Lower lobe of right lung (tissue), 2 donors: ENCODE data around the gene YBX3. TPM values are rescaled to one million over a fixed set of nuclear protein-coding genes. Genes with fewer than 3 reads are reported as not detected.

Experiments
- ATAC-seq, 2 donors: fragments of 200-7000 bp; cut with Tn5 transposase; one replicate each; pipeline ENCODE4 v1.9.1; 2020 to 2022; ENCODE audit warnings: mild to moderate bottlenecking in 2 of 2, moderate library complexity in 2 of 2
- DNase-seq: peaks from one replicate; pipeline ENCODE4 v3.0.0-alpha.2; 2020
- H3K27ac ChIP-seq: fragments of 200-600 bp; one replicate; pipeline ENCODE4 v1.8.0; 2022
- H3K27me3 ChIP-seq: fragments of 200-600 bp; one replicate; pipeline ENCODE4 v1.8.0; 2022; ENCODE audit warnings: low read depth
- H3K36me3 ChIP-seq: fragments of 200-600 bp; one replicate; pipeline ENCODE4 v1.8.0; 2022; ENCODE audit warnings: mild to moderate bottlenecking
- H3K4me1 ChIP-seq: fragments of 200-600 bp; one replicate; pipeline ENCODE4 v1.8.0; 2022
- H3K4me3 ChIP-seq: fragments of 200-600 bp; one replicate; pipeline ENCODE4 v1.8.0; 2022; ENCODE audit warnings: mild to moderate bottlenecking
- H3K9me3 ChIP-seq: fragments of 200-600 bp; one replicate; pipeline ENCODE4 v1.8.0; 2022
- intact Hi-C: fragments of 100-400 bp; cut with DNase I; formaldehyde crosslinking; loops from one replicate; pipeline ENCODE4 v1.11.0; 2022
- total RNA-seq: library from RNA; stranded (reverse); fragmentation: NEBNext Ultra II Directional; extraction: Animal tissue kit (Norgen Biotek cat#: 25700); gene quantifications from one replicate; pipeline ENCODE4 v1.2.1, GENCODE V29; 2021
- TF ChIP-seq, protein P1 (sequence below): fragments of 200-600 bp; IDR thresholded peaks from one replicate; pipeline ENCODE4 v1.8.0; 2022; ENCODE audit warnings: antibody characterized with exemption, mild to moderate bottlenecking
- donor health status: DM: no; HTN: yes; CAD: no; lungs with severe emphysema.

The YBX3 gene
- total RNA-seq, 1 donor from 2014 or later: 278 TPM

DNA sequence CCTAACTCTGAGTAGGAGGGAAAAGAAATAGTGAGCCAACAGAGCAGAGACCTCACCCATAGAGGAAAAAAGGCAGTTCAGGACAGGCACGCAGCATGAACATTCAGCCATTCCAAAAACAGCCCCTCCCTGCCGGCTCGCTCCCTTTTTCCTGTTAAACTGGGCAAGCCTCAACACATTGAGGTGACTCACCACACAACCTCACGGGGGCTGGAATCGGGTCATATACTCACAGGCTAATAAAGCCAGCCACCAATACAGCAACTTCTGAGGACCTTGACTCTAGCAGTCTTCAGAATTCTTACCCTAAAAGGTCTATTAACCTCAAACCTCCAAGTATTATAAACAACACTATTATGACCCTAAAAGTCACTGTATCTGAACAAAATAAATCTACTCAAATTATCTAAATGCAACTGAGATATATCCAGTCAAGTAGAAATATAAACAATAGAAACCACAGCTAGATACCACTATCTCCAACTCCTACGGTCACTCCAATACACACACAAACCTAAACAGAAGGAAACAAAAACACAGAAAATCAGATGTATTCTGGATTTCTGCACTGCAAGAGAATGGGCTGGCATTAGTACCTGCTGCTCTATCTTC, 6.3 kb downstream of the YBX3 start:
- ATAC-seq: peak; percentile 65 to 80
- H3K4me3 ChIP-seq: no peak overlapping the region
- TF ChIP-seq, protein P1, sequence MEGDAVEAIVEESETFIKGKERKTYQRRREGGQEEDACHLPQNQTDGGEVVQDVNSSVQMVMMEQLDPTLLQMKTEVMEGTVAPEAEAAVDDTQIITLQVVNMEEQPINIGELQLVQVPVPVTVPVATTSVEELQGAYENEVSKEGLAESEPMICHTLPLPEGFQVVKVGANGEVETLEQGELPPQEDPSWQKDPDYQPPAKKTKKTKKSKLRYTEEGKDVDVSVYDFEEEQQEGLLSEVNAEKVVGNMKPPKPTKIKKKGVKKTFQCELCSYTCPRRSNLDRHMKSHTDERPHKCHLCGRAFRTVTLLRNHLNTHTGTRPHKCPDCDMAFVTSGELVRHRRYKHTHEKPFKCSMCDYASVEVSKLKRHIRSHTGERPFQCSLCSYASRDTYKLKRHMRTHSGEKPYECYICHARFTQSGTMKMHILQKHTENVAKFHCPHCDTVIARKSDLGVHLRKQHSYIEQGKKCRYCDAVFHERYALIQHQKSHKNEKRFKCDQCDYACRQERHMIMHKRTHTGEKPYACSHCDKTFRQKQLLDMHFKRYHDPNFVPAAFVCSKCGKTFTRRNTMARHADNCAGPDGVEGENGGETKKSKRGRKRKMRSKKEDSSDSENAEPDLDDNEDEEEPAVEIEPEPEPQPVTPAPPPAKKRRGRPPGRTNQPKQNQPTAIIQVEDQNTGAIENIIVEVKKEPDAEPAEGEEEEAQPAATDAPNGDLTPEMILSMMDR: no peak
- no peaks in the 10 kb centered on the region for H3K27me3 ChIP-seq
- peaks cover 54% of the 10 kb centered on the region for H3K4me1 ChIP-seq
- H3K9me3 ChIP-seq: no peaks in the 10 kb centered on the region
- peak overlapping the region; percentile 33 for H3K27ac ChIP-seq
- DNase-seq: peak; percentile 60
- peaks cover 43% of the 10 kb centered on the region for H3K36me3 ChIP-seq
- intact Hi-C loops: no loop called here

DNA sequence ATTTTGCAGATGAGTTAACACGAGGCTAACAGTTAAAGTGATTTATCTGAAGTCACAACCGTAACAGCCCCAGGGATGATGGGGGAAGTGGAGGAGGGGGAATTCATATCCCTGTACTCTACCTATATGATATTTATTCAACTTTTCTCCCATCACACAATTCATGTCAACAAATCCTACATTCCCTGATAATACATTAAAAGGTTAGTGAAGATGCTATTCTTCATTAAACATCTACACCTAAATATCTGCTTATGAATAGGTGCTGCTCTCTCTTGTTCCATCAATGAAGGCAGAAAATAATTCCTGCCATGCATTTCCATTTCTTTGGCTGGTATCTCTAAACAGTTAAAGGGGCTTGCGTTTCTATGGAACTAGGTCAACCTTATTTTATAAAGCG, 6.8 kb downstream of the YBX3 start:
- intact Hi-C loops: no loop called here
- Histone ChIP-seq H3K36me3 (peaks cover 48% of the 10 kb centered on the region), H3K27ac (peak overlapping the region; percentile 33), H3K27me3 (no peaks in the 10 kb centered on the region), H3K4me3 (no peak overlapping the region), H3K4me1 (peaks cover 51% of the 10 kb centered on the region), H3K9me3 (no peaks in the 10 kb centered on the region)
- TF ChIP-seq, protein P1: no peak
- ATAC-seq (no peak), DNase-seq (no peak)

DNA sequence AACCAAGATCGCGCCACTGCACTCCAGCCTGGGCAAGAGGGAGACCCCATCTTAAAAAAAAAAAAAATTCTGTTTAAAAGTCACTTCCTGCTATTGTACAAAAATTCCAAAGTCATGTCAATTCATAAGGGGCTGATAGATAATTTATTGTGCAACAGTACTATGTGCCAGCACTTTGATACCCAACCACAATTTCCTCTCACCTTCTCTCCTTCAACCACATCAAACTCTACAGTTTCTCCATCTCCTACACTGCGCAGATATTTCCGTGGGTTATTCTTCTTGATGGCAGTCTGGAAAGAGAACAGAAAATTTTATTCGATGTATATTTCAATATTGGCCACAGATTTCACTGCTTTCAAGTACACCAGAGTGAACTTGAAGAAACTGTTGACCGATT, 7.6 kb downstream of the YBX3 start:
- Histone ChIP-seq H3K4me1 (peaks cover 43% of the 10 kb centered on the region), H3K4me3 (no peak overlapping the region), H3K36me3 (peaks cover 56% of the 10 kb centered on the region), H3K27me3 (no peaks in the 10 kb centered on the region), H3K27ac (no peak overlapping the region), H3K9me3 (no peaks in the 10 kb centered on the region)
- TF ChIP-seq, protein P1: no peak
- intact Hi-C loops: no loop called here
- DNase-seq: no peak
- no peak for ATAC-seq

DNA sequence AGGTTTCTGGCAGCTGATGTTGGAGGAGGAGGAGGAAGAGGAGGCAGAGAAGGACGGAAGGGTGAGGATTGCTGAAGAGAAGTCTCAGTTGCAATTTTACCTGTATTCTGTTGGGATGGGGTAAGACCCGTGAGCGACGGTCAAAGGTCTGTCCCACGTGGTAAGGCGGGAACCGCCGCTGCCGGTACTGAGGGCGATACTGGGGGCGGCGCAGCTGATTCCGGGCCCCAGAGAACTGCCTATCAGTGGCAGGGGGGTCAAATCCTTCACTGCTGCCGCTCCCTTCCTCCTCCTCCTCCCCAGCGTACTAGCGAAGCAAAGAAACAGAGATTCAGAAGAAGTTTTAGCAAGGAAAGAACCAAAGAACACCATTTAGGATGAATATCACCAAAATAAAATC, 13.3 kb downstream of the YBX3 start:
- no peak overlapping the region for H3K27ac ChIP-seq

DNA sequence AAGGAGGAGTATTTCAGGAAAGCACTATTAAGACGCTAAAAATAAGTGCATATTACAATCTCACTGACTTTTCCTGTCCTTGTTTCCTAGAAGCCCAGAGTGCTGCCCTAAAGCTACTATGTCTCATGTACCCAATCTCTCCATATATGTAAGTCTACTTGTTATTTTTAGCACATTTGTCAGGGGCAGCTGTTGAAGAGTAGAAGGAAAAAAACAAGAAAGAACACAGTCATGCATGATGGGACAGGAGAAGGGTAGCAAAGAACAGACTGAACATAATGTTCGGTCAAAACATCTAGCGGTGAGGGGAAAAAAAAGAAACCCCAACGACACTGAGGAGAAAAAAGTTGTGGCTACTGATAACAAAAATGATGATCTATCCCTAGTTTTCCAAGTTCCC, 14.3 kb downstream of the YBX3 start:
- no peak overlapping the region for H3K27ac ChIP-seq

More for the DNA sequence above, 13.3 kb downstream of the YBX3 start:
- ATAC-seq (no peak), DNase-seq (no peak)
- Histone ChIP-seq H3K4me3 (no peak overlapping the region), H3K27me3 (no peaks in the 10 kb centered on the region), H3K9me3 (no peaks in the 10 kb centered on the region), H3K36me3 (peaks cover 95% of the 10 kb centered on the region), H3K4me1 (no peaks in the 10 kb centered on the region)
- TF ChIP-seq, protein P1: no peak
- intact Hi-C loops: no loop called here

More for the DNA sequence above, 14.3 kb downstream of the YBX3 start:
- Histone ChIP-seq H3K9me3 (no peaks in the 10 kb centered on the region), H3K4me1 (no peaks in the 10 kb centered on the region), H3K4me3 (no peak overlapping the region), H3K36me3 (peaks cover 95% of the 10 kb centered on the region), H3K27me3 (no peaks in the 10 kb centered on the region)
- TF ChIP-seq, protein P1: no peak
- intact Hi-C loops: no loop called here
- ATAC-seq (no peak), DNase-seq (no peak)
